ENCODE measurements around the gene SPIRE2. TPM values are rescaled to one million over a fixed set of nuclear protein-coding genes. Genes with fewer than 3 reads are reported as not detected.

SPIRE2 gene
- total RNA-seq, 2 donors from 2014 or later: 51.7 to 80.5 TPM

DNA sequence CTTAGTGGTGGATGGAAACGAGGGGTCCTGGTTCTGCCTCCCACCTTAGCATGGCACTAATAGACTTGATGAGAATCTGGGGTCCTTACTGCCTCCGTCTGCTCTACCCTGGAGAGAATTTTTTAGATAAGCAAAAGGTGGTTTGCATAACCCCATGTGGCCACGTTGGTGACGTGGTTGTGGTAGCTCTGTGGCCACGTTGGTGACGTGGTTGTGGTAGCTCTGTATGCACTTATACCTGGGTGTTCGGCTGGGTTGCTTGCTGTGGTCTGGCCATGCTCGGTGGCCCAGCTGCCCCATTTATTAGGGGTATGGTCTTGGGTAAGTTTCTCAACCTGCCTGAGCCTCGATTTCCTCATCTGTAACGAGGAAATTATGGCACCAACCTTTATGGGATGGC is 13.0 kb downstream of the SPIRE2 start:
- no peaks in the 10 kb centered on the region for H3K9me3 ChIP-seq
- no peak overlapping the region for H3K27ac ChIP-seq
- TF ChIP-seq, protein P1, sequence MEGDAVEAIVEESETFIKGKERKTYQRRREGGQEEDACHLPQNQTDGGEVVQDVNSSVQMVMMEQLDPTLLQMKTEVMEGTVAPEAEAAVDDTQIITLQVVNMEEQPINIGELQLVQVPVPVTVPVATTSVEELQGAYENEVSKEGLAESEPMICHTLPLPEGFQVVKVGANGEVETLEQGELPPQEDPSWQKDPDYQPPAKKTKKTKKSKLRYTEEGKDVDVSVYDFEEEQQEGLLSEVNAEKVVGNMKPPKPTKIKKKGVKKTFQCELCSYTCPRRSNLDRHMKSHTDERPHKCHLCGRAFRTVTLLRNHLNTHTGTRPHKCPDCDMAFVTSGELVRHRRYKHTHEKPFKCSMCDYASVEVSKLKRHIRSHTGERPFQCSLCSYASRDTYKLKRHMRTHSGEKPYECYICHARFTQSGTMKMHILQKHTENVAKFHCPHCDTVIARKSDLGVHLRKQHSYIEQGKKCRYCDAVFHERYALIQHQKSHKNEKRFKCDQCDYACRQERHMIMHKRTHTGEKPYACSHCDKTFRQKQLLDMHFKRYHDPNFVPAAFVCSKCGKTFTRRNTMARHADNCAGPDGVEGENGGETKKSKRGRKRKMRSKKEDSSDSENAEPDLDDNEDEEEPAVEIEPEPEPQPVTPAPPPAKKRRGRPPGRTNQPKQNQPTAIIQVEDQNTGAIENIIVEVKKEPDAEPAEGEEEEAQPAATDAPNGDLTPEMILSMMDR (IDR thresholded peaks at IDR 0.05): no peak
- H3K9ac ChIP-seq (ENCODE audit: low read depth in 2 of 2, low read length in 2 of 2): no peak overlapping the region
- no peaks in the 10 kb centered on the region for H3K27me3 ChIP-seq
- no peak for DNase-seq
- intact Hi-C loops (cut with DNase I): no loop called here
- no peak overlapping the region for H3K4me3 ChIP-seq
- peaks cover 16% of the 10 kb centered on the region for H3K4me1 ChIP-seq
- no peaks in the 10 kb centered on the region for H3K36me3 ChIP-seq

- H3K27ac ChIP-seq: no peak overlapping the region
- TF ChIP-seq, protein P1 (IDR thresholded peaks at IDR 0.05): no peak
- no peaks in the 10 kb centered on the region for H3K36me3 ChIP-seq
- no peaks in the 10 kb centered on the region for H3K9me3 ChIP-seq
- no peak overlapping the region for H3K4me3 ChIP-seq
- H3K27me3 ChIP-seq: no peaks in the 10 kb centered on the region
- DNase-seq: no peak
- no peak overlapping the region for H3K9ac ChIP-seq (ENCODE audit: low read depth in 2 of 2, low read length in 2 of 2)
- H3K4me1 ChIP-seq: peaks cover 15% of the 10 kb centered on the region
- intact Hi-C loops (cut with DNase I): no loop called here
Observed at GRCh38 chr16:89842471-89843408, 14.5 kb downstream of the SPIRE2 start.

DNA sequence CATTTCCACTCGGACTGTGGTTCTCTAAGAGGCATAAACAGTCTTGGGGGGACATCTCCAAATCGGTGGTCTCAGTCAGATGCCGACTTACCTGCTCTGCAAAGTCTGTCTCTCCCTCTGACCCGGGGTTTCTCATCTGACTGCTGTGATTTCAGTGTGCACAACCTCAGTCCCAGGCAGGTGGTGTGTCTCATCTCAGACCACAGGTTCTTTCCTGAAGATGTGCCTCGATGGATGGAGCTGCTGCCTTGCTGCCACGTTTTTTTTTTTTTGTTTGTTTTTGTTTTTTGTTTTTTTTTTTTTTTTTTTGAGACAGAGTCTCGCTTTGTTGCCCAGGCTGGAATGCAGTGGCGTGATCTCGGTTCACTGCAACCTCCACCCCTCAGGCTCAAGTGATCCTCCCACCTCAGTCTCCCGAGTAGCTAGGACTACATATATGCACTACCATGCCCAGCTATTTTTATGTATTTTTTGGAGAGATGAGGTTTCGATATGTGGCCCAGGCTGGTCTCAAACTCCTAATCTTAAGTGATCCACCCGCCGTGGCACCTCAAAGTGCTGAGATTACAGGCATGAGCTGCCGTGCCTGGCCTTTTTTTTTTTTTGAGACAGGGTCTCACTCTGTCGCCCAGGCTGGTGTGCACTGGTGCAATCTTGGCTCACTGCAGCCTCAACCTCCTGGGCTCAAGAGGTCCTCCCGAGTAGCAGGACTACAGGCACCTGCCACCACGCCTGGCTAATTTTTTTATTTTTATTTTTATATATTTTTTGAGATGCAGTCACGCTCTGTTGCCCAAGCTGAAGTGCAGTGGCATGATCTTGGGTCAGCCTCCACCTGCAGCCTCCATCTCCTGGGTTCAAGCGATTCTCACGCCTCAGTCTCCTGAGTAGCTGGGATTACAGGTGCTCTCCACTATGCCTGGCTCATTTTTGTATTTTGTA is 15.4 kb downstream of the SPIRE2 start:
- Histone ChIP-seq H3K27ac (no peak overlapping the region), H3K4me3 (no peak overlapping the region), H3K4me1 (peaks cover 12% of the 10 kb centered on the region), H3K9me3 (no peaks in the 10 kb centered on the region), H3K9ac (ENCODE audit: low read depth in 2 of 2, low read length in 2 of 2) (no peak overlapping the region), H3K27me3 (no peaks in the 10 kb centered on the region), H3K36me3 (no peaks in the 10 kb centered on the region)
- DNase-seq: no peak
- intact Hi-C loops (cut with DNase I): no loop called here
- TF ChIP-seq, protein P1 (IDR thresholded peaks at IDR 0.05): no peak

DNA sequence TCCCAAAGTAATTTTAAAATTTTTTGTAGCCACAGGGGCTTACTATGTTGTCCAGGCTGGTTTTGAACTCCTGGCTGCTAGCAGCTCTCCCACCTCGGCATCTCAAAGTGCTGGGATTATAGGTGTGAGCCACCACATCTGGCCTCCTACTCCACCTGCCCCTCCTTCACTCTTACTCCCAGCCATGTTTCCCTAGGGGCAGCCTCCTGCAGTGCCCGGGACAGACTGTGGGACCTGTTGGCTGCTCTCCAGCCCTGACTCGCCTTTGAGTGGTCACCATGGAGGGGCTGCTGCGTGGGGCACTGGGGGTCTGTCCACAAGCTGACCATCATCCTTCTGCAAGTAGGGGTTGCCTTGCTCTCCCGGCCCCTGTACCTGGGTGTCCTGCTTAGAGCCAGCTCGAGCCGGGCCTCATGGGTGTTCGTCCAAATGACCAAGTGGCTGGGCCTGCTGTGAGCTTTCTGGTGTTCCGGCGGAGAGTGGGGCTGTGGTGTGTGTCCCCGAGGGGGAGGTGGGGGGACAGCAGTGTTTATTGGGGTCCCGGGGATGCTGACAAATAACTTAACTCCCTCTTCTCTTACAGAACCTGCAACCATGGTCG is 16.6 kb downstream of the SPIRE2 start:
- no peak overlapping the region for H3K27ac ChIP-seq
- TF ChIP-seq, protein P1 (IDR thresholded peaks at IDR 0.05): no peak
- no peaks in the 10 kb centered on the region for H3K36me3 ChIP-seq
- intact Hi-C loops (cut with DNase I): no loop called here
- H3K4me3 ChIP-seq: no peak overlapping the region
- peaks cover 12% of the 10 kb centered on the region for H3K4me1 ChIP-seq
- no peak for DNase-seq
- H3K9me3 ChIP-seq: no peaks in the 10 kb centered on the region
- no peaks in the 10 kb centered on the region for H3K27me3 ChIP-seq
- H3K9ac ChIP-seq (ENCODE audit: low read depth in 2 of 2, low read length in 2 of 2): no peak overlapping the region

GRCh38 chr16:89845417-89845816 is 17.1 kb downstream of the SPIRE2 start:
- H3K27ac ChIP-seq: no peak overlapping the region
- no peak overlapping the region for H3K4me3 ChIP-seq
- DNase-seq: no peak
- no peak overlapping the region for H3K9ac ChIP-seq (ENCODE audit: low read depth in 2 of 2, low read length in 2 of 2)
- H3K9me3 ChIP-seq: no peaks in the 10 kb centered on the region
- no peaks in the 10 kb centered on the region for H3K27me3 ChIP-seq
- intact Hi-C loops (cut with DNase I): no loop called here
- peaks cover 12% of the 10 kb centered on the region for H3K4me1 ChIP-seq
- TF ChIP-seq, protein P1 (IDR thresholded peaks at IDR 0.05): no peak
- H3K36me3 ChIP-seq: no peaks in the 10 kb centered on the region
